Stimulated activated CD8-positive, alpha-beta memory T cell treated with anti-CD3 and anti-CD28 coated beads, Interleukin-4, amount 100 ng/mL, for 1 hour (primary cell): ENCODE data around the gene SSBP2.

Source experiments
- DNase-seq, 2 donors: peaks; one replicate each; pipeline ENCODE4 v3.0.0-alpha.2; 2020; ENCODE audit warnings: low read depth in 2 of 2, low spot score in 1 of 2

The SSBP2 gene

DNA sequence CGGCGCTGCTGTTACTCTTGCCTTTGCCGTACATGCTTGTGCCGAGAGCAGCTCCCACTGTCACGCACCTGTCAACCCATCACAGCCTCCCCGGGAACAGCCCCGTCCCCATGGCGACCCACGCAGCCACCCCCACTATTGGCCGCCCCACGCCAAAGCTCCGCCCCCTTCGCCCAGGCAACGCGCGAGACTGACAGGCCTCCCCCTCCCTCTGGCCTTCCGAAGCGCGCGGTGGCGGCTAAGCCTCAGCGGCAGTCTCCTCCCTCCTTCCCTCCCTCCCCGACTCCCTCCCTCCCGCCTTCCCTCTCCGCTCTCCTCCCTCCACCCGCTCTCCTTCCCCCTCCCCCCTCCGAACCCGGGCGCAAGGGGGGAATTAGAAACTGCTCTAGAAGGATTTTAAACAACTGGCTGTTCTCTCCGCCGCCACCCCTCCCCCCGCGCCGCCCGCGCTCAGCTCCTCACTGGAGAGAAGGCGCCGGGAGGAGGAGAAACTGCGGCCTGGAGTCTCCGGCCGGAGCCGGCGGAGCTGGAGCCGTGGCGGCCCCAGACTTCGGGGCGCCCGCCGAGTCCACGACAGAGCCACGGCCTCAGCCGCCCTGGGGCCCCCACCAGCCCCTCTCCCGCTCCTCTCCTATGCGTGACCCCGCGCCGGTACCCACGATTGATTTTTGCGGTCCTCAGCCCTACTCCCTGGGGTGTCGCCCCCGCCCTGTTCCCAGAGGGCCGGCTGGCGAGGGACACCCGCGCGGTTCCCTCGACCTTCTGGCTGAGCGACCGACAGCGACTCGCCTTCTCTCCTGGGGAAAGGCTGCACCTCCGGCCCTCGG is at the start of gene SSBP2:
Gene SSBP2, minus strand, starts transcription at position 89 of the 827 bp plus-strand sequence. Its CDS starts 55 bp downstream, at position 34.
- DNase-seq, result peak; percentile 98 to 99

- no peak for DNase-seq
Measured at GRCh38 chr5:81795666-81796065, 44.8 kb upstream of the SSBP2 start.

- DNase-seq, result no peak
Measured at GRCh38 chr5:81794226-81794625, 43.3 kb upstream of the SSBP2 start.

DNA sequence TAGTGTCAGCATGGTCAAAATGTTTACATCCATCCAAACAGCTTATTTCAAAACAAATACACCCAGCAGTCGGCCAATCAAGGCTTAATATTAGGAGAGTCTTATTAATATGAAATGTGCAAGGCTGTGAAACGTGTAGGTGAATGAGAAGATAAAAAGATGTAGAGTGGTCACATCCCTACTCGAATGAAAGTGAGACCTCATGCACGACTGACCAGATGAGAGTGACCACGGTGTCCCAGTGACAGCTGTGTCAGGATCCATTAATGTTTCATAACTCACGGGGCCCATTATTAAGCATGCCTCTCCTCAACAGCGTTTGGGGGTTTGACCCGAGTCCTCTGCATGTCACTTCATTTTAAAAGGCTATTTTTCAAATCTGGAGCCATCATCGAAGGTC is 39.4 kb upstream of the SSBP2 start:
- no peak for DNase-seq

DNA sequence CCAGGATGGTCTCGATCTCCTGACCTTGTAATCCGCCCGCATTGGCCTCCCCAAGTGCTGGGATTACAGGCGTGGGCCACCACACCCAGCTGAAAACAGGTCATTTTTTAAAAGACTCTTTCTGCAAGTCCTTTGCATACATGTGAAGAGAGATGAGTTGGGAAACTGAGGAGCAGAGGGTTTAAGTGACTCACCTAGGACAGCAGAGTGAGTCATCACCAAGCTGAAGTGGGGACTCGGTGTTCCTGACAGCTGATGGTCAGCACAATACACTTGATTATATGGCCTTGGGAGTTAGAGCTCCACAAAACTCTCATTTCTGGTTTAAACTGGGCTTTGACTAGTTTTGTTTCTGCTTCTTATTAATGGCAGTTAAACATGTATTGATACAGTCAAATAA is 38.1 kb upstream of the SSBP2 start:
- DNase-seq, result no peak

DNA sequence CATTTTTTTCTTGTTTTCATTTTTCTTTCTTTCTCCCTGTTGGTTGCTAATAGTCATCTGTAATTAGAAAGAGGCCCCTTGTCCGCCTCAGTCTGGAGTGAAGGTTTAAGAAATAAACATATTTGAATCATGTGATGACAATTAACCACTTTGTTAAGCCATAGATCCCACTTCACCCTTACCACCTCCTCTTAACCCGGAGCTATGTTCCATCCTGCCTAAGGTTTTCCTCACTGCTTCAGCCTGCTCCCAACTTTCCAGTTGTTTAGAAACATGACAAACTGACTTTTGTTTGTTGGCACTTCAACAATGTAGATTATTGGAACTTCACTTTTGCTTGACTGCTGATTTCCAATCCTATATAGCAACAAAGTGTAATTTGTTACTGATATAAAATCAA is 37.4 kb upstream of the SSBP2 start:
- DNase-seq, result no peak

DNA sequence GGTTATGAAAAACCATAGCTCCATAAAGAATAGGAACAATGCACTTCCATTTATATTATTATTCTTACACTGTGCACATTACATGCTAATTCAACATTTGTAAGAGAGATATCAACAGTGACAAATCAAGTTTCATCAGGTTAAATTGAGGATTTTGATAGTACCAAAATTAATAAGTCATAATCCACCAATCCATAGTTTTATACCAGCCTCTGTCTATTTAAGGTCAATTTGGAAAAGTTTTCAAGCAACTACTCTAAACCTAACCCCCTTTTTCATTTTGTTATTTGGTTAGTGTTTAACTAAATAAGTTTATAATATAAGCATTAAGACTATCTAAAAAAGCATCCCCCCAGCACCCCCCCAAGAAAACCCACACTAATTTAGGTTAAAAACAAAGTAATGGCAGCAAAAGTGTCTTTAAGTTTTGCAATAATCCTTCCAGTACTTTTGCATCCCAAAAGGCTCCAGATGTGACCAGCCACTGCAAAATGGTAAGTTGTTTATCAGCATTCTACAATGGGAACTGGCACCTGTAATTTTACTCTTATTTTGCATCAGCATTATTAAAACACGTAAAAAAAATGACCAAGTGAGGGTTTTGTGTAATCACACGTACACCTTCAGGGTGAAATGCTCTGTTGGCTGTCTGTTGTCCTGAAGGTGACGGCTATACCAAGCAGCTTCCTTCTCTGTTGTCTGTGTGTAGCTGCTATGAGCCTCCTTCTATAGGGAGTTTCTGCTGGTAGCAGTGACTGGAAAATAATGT is 36.8 kb upstream of the SSBP2 start:
- DNase-seq, result no peak

DNA sequence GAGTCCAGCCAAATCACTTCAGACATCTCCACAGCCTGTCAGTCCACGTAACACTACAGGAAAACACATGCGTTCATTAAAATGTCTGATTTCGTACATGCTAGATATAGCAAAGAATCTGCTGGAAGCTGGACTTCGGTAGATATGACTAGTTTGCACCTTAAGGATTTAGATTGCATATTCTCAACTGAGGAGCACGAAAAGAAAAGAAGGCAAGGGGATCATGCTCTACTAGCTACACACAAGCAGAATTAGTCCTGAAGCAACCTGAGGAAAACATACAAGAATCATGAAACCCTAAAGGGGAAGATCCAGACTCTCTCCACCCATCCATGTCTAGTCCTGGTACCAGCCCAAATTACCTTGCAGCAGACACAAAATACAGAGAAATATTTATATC is 36.1 kb upstream of the SSBP2 start:
- no peak for DNase-seq

DNA sequence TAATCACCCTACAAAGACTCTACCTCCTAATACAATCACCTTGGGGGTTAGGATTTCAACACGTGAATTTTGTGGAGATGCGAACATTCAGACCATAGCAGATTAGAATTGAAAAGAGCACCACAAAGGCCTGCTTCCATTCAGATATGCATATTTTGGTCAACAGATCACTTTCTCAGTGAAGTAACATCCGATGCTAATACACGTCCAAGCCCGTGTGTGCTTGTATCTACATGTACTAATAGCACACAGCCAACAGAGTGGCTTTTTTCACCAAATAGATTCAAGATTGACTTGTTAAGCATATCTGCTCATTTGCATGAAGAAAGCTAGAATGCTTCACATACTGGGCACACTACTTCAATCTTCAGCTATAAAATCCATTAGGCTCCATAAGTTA is 35.6 kb upstream of the SSBP2 start:
- DNase-seq, result no peak

- DNase-seq, result no peak
Measured at GRCh38 chr5:81785322-81785721, 34.4 kb upstream of the SSBP2 start.

GRCh38 chr5:81783401-81783800 is 32.5 kb upstream of the SSBP2 start:
- no peak for DNase-seq

- DNase-seq, result no peak
Measured at GRCh38 chr5:81782811-81783210, 31.9 kb upstream of the SSBP2 start.

DNA sequence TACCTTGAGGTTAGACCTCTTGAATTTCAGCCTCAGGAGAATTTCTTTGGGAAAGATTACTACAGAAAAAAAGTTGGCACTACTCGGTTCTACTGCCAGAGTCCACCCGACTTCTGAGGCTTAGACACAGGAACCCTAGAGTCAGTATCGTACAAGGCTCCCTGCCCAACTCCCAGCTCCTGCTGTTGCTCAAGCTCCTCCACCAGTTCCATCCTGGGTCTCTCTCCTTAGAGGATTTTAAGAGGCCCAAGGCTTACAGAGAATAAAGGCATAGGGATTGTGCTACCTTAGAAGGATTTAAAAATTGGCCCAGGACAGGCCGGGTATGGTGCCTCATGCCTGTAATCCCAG is 29.0 kb upstream of the SSBP2 start:
- no peak for DNase-seq

DNA sequence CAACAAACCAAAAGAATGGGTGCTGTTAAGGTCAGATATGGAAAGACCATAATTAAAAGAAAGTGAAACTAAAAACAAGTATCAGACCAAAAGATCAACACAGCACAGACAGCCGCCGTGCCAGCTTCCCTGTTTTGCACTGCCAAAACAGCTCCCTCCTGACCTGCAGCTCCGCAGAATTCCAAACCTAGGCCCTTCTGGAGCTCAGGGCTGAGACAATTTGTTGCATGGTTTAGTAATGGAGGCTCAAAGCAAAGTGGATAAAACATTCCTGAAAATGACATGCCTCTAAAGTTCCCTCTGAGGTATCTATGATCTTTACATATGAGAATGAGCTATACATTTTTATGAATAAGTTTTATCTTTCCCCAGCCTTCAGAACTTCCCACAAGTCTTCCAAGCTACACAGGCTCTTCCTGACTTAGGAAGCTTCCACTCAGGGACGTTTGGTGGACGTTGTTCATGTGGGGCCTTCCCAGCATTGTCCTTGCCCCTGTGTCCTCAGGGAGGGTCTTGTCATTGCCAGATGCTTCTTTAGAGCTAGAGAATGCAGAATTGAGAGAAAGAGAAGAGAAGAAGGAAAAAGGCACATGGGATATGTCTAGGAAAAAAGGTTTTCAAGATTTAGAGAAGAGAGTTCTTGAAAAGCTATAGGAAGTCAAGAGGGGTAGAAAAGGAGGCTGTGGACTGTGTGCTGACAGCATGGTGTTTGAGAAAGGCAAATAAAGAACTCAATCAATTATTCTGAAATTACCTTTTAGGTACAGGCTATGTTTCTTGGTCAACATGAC is 28.4 kb upstream of the SSBP2 start:
- DNase-seq, result no peak

GRCh38 chr5:81778642-81779041 is 27.7 kb upstream of the SSBP2 start:
- DNase-seq, result no peak

GRCh38 chr5:81776258-81776657 is 25.4 kb upstream of the SSBP2 start:
- DNase-seq, result no peak

DNA sequence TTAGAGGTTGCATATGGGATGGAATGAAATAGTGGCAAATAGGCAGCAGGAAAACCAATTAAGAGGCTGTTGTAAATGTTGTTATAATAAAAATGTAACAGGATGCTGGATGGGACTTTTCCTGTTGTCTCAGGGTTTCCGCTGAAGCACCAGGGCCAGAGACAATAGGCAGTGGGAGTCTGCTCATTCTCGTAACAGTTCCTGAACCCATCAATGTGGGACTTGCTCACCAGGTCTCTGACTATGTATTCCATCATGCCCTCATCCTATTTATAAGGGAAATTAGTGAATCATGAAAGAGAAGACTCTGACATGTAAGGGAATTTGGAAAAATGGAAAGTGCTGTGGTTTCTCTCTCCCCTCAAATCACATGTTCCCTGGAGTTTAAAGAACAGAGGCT is 23.5 kb upstream of the SSBP2 start:
- DNase-seq, result no peak

- no peak for DNase-seq
Measured at GRCh38 chr5:81773574-81773973, 22.7 kb upstream of the SSBP2 start.

- no peak for DNase-seq
Measured at GRCh38 chr5:81773161-81773560, 22.3 kb upstream of the SSBP2 start.

DNA sequence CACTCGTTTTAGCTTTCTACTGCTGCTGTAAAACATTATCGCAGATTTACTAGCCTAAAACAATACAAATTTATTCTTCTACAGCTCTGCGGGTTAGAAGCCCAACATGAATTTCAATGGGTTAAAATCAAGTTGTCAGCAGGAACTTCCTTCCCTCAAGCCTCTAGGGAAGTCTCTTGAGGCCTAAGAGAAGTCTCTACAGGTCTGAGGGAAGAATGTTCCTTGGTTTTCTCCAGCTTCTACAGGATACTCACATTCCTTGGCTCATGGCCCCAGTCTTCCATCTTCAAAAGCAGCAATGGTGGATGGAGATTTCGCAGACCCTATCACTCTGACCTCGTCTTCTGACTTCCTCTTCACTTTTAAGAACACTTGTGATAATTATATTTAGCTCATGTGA is 21.6 kb upstream of the SSBP2 start:
- DNase-seq, result no peak

- DNase-seq, result no peak
Measured at GRCh38 chr5:81768935-81769452, 18.1 kb upstream of the SSBP2 start.

DNA sequence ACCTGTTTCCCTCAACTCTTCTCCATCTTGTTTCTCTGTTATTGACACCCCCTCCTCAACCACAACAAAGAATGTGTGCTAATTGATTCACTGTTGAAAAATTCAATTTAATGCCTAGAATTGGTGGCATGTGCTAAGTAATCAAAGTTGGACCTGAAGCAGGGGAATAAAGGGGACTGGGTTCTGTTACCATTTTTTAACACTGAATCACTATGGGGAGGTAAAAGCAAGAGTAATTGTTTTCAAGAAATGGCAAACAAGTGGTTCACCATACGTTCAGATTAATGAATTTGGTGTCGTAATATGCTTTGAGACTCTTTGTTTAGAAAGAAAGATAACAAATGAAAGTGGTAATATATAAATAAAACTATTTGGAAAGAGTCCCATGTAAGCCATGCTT is 17.0 kb upstream of the SSBP2 start:
- no peak for DNase-seq
